GM21390 (cell line): Measurements from ENCODE around the gene RTN4.
A peak's percentile ranks its signal among the peaks of the same experiment; 100 is the strongest.

Experiments
- ATAC-seq: cut with Tn5 transposase; IDR thresholded peaks from one replicate; pipeline ENCODE4 v1.9.1; 2021; ENCODE audit not compliant: unreplicated experiment

RTN4 gene

DNA sequence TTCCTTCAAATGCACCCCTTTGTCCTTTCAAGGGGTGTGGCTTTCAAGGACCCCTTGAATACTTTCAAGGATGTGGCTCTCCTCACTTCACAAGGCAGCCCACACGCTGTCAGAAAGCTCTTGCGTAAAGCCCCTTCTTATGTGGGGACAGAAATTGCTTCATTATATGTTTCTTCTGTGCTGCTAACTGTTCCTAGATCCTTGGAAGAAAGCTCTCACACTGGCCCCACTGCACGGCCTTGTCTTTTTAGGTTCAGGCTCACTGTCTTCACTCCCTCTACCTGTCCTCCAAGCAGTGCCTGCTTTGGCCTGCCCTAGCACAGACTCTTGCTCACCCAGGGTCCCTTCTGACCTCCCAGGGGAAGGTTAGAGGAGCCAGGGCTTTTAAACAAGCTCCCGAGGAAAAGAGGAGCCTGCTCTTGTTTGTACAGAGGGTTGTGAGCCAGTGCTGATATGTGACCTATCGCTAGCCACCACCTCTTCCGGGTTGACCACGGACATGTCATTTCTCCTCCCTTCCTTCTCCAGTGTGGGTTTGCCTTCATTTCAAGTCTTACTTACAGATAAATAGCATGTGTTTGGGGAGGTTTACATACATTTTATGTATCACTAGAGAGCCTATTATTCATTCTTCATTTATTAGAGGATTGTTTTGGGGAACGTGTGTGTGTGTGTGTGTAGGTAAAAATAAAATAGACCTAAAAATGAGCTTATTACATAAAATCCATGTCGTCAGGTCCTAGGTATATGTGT, 94.7 kb downstream of the RTN4 start:
- no peak for ATAC-seq

GRCh38 chr2:54954705-54955357, 95.4 kb downstream of the RTN4 start:
- no peak for ATAC-seq

- ATAC-seq, result no peak
These were observed 96.1 kb downstream of the RTN4 start for GRCh38 chr2:54954158-54954557.

GRCh38 chr2:54952978-54953456, 97.2 kb downstream of the RTN4 start:
- no peak for ATAC-seq

DNA sequence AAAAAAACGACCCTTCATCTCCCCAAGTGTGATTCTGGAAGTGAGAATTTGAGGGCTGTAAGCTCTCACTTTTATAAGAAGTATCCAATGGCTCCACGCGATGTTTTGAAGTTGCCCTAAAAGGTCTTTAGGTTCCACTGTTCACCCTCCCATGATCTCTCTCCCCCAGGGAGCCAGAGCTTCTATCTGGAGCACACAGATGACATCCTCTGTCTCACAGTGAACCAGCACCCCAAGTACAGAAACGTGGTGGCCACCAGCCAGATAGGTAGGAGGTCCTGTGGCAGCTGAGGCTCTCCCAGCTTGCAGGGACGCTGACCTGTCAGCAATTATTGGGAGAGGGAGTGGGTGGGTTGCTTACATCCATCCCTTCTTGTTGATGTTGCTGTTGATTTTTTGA, 97.8 kb downstream of the RTN4 start:
- no peak for ATAC-seq

- no peak for ATAC-seq
These were observed 99.4 kb downstream of the RTN4 start for GRCh38 chr2:54950811-54951210.

DNA sequence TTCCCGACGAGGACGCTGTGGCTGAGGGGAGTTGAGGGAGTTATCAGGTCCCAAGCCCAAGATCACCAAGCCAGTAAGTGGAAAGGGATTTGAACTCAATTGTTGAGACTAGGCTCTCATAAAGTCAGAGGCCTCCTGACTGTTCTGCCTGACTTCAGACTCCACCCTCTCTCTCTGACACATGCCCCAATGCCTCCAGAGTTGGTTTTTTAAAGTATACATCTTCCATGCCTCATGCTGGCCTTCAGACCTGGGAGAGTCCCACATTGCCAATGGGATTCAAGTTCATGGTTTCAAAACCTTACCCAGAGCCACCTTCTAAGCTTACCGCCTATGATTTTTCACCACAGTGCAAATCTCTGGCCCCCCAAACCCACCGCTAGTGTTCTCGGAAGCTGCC, 100.8 kb downstream of the RTN4 start:
- no peak for ATAC-seq

GRCh38 chr2:54948120-54948519, 102.1 kb downstream of the RTN4 start:
- ATAC-seq, result no peak

DNA sequence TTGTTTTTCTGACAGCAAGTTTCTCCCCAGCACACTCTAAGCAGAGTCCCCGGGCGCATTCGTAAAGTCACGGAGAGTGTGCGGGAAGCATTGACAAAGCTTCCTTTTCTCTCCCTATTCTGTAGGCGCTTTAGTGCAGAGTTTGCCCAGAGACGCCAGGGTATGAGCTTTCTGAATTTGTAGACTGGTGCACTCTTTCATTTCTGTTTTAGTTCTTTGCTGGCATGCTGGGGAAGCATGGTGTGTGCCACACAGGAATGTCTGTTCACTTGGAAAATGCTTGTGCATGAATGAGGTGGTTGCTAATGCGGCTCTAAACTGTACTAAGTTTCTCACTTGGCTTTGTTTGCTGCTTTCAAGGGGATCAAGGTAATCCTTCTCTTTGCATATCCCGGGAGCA, 102.6 kb downstream of the RTN4 start:
- ATAC-seq, result no peak

DNA sequence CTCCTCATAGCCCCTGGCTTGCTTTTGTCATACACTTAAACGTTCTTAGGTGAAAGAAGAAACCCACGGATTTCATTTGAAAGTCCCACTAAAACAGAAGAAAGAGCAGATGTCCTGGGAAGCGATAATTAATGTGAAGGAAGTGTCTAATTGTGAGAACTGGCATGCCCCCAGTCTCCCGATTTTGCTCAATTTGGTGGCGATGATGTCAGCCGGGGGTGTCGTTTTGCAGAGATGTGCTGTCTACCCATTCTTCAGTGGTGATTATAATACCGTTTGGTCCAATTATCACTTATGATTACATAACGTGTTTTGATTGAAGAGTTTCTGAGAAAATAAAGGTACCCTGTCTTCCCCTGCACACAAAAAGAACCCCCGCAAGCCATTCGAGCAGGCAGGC, 103.1 kb downstream of the RTN4 start:
- no peak for ATAC-seq

- ATAC-seq, result no peak
These were observed 103.9 kb downstream of the RTN4 start for GRCh38 chr2:54946220-54946805.

DNA sequence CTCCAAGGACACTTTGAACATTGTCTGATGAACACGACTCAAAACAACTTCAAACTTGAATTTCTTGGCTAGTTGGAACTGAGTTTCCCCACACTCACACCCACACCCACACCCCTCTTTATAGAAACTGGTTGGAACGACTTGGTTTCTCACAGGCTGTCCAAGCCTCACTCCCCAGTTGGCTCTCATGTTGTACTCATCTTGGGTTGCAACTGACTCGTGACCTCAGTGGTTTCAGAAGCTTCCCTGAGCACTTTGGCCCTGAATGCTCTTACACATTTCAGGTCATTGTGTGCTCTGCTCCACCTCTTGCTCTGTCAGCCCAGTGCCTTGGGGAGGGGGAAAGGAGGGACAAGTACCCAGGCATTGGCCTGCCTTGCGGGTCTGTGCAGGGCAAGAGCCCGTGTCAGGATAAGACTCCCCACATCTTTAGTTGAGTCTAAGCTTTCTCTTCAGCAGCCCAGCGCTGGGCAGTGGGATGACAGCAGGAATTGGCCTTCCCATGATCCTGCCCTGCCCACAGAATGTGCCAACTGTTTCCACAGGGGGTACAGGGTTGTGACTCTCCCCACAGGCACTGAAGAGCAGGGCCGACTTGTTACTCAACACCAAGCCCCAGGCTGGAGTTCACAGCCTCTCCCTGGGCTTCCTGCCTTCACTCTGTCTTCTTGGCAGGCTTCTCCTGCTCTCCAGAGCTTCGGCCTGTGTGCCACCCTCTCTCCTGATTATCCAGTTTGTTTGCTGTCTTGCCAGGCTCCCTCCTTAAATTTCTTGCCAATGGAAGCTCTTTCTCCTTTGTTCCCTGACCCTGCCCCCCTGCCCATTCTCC, 104.6 kb downstream of the RTN4 start:
- peak; percentile 88 for ATAC-seq

GRCh38 chr2:54944724-54945326, 105.4 kb downstream of the RTN4 start:
- ATAC-seq, result no peak

- no peak for ATAC-seq
These were observed 107.9 kb downstream of the RTN4 start for GRCh38 chr2:54942373-54942772.

GRCh38 chr2:54941248-54941984, 108.8 kb downstream of the RTN4 start:
- ATAC-seq, result no peak

DNA sequence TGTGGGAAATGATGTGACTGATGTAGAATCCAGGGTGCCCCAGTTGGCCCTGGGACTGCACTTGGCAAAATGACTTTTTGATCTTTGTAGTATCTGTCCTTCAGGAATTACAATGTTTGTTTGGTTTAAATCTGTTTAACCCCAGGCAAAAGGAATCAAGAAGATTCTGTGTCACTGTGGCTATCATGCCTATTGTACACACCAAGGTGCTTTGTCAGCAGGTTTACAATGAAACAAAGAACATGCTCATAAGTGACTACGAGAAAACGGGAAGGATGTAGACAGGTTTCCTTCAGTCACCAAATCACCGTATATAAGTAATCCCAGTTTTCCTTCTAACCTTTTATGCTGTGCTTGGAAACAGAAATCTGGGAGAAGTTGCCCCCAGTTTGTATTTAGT, 109.5 kb downstream of the RTN4 start:
- ATAC-seq, result no peak

DNA sequence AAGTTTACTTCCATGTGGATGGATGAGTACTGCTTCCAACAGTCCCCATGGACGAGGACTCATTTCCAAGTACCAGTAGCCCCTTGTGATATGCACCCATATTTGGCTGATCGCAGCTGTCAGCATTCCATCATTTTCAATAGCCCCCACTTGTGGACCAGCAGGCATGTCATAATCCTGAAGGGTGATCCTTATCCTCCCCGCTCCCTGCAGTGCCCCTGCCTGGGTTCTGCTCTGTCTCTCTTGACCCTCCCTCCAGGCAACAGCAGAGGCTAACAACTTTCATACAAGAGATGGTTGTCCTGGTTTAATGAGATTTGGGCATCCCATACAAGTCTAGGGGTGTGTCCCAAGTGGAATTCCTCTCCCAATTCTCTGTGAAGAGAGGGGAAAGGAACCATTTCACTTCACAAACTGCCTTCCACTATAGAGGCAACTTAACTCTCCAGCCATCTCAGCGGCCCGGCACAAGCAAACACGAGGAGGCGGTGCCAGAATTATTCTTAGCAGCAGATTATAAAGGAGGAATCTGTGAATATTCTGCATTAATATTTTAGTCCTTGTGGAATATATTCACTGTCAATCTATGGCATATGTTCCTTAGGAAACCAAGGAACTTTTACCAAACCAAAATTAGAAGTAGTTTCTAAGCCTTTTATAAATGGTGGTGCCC, 110.7 kb downstream of the RTN4 start:
- no peak for ATAC-seq

DNA sequence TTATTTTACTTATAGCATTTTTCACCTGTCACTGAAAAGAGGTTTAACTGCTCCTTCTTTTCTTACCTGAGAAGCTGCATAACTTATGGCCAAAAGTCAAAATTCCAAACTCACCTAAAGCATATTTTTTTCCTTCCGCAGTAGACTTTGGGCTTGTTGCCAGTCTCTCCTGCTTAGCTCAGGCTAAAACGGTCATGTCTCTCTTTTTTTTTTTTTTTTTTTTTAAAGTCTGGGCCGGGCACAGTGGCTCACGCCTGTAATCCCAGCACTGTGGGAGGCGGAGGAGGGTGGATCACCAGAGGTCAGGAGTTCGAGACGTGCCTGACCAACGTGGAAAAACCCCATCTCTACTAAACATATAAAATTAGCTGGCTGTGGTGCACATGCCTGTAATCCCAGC, 113.5 kb downstream of the RTN4 start:
- no peak for ATAC-seq

- no peak for ATAC-seq
These were observed 114.9 kb downstream of the RTN4 start for GRCh38 chr2:54935389-54935788.

DNA sequence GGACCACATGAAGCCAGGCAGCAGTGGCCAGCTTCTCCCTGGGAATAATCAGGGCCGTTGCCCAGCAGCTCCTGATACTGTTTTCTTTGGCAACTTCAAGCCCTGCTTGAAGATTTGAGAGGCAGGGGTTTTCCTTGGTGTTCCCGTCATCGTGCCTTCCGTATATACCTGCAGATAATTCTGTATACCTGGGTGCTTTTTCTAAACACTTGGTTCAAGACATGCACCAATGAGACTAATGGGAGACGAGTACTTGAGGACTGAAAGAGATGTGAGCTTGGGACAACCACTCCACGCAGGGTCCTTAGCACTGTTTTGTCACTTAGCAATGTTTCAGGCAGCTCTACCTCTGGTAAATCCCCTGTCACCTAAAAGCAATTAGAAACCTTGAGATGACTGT, 118.8 kb downstream of the RTN4 start:
- ATAC-seq, result no peak
